ENCODE results near the gene NFATC1. TPM values are rescaled to one million over a fixed set of nuclear protein-coding genes. Genes with fewer than 3 reads are reported as not detected.
A peak's percentile ranks its signal among the peaks of the same experiment; 100 is the strongest.

The NFATC1 gene
- polyA plus RNA-seq, 1 donor: 12.8 TPM

DNA sequence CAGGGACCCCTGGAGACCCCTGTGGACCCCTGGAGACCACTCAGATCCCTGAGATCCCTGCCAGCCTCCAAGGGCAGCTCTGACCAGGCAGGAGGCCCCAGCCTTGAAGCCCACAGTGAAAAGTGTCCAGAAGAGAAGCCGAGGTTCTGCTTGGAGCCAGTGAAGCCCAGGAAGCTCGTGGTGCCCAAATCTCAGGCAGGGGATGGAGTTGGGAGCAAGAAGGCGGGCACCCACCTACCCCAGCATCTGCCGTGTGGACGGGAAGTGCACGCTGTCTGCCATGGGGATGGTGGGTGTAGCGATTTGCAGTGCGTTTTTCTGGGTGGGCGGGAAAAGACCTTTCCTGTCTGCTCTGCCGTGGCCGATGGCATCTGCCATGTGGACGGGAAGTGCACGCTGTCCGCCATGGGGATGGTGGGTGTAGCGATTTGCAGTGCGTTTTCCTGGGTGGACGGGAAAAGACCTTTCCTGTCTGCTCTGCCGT, 163.2 kb downstream of the NFATC1 start:
- no peak for DNase-seq

DNA sequence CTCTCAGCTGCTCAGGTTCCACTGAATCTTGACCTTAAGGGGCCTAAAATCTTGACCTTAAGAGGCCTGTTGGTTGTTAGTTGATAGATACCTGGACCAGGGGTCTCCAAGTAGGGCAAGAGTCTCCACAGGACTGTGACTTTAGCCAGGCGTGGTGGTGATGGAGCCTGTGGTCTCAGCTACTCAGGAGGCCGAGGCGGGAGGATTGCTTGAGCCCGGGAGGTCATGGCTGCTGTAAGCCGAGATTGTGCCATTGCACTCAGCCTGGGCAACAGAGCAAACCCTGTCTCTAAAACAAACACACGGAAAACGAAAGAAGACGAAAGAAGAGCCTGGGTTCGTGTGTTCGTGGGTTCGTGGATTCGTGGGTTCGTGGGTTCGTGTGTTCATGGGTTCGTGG, 163.7 kb downstream of the NFATC1 start:
- DNase-seq: no peak

DNA sequence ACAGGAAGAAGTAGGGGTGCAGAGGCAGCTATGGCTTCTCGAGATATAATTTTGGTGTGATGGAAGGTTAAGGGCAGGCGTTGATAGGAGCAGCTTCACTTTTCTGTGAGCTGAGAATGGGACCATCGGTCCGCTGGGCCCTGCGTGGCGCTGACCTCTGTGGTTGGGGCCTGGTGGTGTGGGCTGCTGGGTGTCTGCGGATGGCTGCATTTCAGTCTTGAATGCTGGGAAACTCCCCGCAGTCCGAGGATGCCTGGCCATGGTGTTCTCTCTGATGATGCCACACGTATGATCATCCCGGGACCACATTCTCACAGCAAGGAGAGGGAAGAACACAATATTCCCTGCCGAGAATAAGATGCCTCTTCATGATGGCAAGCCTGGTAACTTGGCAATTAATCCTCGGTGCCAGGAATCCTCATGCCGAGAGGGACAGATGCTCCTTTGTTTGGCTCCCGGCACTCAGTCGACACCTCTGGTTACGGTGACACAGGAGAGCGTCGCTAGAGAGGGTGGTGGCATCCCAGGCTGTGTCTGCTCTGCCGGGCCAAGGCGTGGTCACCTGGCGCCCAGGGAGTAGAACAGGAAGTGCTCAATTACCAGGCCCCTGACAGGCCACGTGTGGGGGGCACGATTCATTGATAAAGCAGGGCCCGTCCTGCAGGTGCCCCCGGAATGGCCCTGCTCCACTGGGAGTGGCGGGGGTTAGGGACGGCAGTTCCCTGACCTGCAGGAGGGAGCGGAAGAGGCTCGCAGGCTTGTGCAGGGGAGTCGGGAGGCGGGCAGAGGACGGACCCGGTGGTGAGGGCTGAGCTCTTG, 164.5 kb downstream of the NFATC1 start:
- no peak for DNase-seq

DNA sequence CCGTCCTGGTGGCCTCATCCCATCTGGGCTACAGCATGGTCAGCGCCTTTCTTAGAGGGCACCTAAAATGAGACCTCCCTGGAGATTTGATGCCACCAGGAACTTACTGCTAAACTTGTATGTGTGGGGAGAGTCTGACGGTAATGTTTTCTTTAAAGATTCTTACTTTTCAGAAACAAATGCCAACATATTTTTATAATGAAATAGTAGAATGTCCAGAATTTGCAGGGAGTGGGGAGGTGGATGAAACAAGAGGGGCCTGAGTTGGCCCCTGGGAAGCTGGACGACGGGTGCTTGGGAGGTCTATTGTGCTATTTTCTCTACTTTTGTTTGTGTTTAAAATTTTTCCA, 165.1 kb downstream of the NFATC1 start:
- no peak for DNase-seq

DNA sequence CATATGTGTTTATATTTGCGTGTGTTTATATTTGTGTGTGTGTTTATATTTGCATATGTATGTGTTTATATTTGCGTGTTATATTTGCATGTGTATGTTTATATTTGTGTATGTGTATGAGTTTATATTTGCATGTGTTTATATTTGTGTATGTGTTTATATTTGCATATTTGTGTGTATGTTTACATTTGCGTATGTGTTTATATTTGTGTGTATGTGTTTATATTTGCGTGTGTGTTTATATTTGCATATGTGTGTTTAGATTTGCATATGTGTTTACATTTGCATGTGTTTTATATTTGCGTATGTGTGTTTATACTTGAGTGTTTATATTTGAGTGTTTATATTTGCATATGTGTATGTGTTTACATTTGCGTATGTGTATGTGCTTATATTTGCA, 168.2 kb downstream of the NFATC1 start:
- no peak for DNase-seq

DNA sequence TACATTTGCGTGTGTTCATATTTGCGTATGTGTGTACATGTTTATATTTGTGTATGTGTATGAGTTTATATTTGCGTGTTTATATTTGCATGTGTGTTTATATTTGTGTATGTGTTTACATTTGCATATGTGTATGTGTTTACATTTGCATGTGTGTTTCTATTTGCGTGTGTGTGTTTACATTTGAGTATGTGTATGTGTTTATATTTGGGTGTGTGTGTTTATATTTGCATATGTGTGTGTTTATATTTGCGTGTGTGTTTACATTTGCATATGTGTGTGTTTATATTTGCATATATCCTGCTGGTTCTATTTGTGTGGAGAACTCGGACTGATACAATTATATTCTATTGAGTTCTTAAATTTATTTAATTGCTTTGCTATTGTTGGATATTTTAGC, 168.7 kb downstream of the NFATC1 start:
- no peak for DNase-seq

DNA sequence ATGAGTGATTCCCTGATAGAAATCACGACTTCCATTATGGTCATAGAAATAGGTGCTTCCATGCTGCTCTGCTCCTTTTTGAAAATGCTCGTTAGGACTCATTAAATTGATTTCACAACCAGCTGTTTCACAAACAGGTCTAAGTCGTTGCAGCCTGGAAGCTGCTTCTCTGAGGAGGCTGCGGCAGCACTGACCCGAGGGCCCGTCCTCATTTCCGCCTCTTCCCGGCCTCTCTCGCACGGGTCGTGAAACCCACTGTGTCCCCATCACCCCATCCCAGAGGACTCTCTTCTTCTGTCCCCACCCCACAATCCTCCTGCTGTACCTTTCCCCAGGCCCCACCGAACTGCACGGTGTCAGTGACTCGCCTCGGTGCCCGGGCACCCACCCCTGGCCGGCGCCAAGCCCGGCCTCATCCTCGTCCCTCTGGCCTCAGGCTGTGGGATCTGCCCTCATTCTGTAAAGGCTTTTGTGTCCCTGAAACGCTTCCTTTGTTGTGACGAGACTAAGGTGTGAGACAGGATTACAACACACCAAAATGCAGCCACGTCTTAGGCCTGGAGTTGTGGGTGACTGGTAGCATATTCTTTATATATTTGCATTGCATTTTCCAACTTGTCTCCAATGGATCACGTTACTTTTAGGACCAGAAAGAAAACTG, 171.2 kb downstream of the NFATC1 start:
- no peak for DNase-seq

DNA sequence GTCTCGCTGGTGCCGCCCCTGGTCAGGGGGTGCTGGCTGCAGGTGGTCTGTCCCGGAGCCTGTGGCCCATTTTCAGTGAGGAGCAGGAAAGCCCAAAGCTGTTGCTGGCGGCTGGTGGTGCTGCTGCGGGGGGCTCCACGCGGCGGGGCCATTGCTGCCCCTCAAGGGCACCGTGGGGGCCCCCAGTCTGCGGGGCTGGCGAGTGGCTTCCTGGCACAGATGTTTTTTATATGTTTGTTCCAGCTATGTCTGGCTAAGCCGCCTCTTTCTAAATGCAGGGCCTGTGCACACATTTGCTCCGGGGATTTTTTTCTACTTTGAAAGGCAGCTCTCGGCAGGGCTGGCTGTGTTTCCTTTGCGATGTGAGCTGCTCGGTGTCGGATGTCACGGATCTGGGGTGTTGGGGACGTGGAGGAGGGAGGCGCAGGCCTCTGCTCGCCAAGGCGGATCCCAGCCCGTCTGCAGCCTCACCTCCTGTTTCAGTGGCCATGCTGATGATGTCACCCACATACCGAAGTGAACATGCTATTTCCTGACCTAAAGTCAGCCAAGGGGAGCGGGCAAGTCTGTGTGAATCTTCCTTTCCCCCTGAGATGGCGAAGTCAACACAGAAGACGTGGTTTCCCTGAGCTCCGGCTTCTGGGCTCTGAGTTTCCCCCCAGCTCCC, 171.9 kb downstream of the NFATC1 start:
- peak; percentile 79 for DNase-seq

DNA sequence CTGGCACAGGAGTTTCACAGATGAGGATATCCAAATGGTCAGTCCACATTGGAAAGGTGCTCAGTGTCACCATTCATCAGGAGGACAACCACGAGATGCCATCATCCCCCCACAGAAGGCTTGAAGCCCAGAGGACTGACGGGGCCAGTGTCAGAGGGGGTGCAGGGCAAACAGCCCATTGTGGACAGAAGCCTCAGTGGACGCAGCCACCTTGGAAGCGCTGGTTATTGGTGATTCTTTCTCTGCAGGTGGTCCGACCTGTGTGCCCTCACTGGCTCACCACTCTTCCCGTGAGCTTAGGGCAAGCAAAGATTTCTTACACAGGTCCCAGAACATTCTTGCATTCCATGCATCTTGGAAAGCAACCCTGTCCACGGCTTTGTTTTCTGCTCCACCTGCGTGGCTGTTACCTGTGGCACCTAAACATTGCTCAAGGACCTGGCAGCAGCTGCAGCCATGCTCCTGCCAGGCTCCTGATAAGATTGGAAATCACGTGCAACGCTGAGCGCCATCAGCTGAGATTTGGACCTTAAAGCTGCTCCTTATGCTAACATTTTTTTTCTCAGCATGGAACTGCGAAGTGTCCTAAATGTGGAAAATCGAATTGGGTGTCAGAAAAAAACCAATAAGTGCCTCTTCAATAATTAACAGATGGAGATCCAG, 172.9 kb downstream of the NFATC1 start:
- DNase-seq: no peak

DNA sequence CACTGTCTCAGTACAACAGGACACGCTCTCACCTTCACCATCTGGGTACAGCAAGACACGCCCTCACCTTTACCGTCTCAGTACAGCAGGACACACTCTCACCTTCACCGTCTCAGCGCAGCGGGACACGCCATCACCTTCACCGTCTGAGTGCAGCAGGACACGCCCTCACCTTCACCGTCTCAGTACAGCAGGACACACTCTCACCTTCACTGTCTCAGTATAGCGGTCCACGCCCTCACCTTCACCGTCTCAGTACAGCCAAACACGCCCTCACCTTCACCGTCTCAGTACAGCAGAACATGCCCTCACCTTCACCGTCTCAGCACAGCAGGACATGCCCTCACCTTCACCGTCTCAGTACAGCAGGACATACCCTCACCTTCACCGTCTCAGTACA, 174.0 kb downstream of the NFATC1 start:
- no peak for DNase-seq

DNA sequence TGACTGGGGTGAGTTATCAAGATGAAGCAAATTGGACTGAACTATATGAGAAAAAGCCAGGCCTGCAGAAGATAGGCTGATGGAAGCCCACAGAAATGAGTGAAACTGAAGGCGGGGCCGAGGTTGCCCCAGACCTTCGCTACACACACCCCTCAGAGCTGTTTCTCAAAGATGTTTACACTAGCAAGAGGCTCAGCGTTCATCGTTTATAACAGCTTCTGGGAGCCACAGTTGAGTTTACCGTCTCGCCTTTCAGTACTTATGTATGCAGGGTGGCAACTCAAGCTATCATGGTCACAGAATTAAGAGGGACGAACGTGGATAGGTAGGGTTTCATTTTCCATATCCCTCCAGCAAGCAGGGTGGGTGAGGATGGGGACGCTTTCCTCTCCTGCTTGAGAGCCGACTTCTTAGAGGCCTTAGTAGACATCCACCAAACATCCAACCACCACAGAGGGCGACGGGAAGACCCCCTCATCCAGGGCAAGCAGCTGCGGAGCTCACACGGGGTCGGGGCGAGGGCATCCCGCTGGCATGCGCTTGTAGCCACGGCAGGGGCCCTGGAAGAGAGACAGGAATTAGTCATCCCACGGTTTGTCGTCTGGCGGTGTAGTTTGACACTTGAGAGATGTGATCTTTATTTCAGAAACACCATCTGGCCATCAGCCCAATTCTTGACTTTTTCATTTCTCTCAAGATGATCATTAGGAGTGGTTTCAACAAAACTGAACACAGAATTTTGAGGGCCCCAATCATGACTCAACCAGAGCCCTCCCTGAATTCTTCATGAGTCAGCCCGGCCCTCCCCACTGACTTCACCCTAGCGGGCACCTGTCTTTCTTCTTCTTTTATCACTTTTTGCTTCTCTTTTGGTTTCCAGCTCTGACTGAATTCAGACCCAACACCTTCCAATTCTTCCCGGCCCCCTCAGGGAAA, 174.8 kb downstream of the NFATC1 start:
- no peak for DNase-seq

DNA sequence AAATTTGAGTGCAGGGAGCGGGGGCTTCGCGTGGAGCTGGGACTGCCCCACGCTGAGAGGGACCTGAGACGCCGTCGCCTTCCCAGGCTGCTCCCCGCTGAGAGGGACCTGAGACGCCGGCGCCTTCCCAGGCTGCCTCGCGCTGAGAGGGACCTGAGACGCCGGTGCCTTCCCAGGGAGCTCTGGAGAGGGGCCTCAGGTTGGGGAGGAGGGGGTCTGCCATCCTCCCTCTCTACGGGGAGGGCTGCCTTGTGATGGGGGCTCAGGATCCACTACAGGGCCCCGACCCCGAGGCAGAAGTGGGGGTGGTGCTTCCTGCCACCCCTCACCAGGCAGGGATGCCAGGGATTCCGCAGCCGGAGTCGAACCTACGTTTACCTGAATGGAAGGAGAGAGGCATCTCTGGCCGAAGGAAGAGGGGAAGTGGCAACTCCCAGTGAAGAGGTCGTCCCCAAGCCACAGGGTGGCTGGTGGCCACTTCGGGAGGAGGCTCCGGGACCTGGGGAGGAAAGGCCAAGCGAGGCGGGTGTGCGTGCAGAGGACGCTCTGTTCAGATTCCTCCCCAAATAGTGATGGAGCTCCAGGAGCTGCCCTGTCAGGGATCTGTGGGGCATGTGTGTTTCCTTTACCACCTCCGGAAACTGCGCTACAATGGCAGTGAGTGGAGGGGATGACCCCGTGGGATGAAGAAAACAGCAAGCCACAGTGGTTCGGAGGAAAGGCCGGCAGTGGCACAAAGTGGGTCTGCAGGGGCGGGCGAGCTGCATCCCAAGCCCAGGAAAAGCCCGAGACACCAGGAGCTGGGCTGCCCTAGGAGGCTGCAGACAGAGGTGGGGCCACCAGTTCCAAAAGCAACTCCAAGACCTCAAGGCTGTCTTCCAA, 175.7 kb downstream of the NFATC1 start:
- DNase-seq: no peak

DNA sequence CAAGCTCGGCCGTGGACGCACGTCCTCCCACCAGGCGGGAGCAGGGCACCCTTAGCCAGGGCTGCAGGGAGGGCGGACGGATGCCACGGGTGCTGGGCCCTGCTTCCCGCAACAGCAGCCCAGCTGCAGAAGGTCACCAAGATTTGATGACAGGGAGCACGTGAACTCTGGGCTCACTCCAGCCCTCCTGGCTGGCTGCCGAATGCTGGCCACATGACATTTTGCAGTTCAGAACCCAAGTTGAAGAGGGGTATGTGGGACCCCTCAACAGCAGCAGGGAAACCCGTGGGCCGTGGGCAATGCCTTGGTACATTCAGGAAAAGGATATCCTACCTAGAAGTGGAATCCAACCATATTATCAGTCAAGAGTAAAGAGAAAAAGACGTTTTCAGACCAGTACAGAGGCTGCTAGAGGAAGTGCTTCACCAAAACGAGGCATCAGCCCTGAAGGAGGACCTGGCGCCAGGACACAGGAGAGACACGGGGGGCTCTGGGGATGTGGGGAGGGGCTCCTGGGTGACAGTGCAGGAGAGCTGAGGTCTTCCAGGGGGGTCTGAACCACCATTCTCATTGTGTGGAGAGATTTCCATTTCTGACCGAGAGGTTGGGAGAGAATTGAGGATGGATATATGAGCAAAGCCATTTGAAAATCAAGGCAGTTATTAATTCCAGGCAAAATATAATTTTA, 176.5 kb downstream of the NFATC1 start:
- DNase-seq: no peak

DNA sequence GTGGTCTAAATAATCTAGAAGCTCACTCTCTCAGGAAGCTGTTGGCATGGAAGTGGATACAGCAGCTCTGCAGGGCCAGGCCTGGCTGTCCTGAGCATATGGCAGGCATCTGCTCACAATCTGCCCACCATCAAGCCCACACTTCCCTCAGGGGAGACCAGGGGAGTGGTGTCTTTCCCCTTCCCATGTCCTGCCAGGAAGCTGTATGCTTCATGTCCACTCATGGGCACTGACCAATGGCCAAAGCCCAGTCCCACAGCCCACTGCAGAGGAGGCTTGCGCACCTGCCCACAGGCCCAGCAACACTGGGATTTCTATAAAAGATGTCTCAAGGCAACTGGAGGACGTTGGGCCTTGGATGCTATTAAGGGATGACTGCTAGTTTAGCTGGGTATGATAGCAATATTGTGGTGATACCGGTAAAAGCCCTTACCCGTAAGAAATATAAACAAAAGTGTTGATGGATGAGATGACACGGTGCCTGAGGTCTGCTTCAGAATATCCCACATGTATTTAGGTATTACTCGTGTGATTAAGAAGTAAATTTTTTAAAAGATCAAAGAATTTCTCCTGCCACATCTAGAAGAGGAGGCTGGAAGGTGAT, 177.2 kb downstream of the NFATC1 start:
- DNase-seq: no peak

DNA sequence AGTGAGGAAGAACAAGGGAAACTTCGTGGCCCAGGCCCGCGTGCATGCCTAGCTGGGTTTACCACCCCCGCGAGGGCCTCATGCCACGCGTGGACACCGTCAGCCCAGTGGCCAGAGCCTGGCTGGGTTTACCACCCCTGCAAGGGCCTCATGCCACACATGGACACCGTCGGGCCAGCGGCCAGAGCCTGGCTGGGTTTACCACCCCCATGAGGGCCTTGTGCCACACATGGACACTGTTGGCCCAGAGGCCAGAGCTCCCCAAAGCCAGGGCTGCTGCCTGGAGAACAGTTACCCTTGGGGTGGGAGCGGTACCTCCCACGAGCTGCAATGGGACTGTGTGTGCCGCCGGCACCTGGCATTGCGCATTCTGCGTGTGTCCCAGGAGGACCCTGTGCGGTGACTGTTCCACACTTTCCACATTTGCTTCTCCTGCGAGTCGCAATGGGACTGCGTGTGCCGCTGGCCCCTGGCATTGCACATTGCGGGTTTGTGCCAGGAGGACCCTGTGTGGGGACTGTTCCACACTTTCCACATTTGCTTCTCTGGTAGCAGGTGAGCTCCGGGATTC, 178.3 kb downstream of the NFATC1 start:
- DNase-seq: no peak

DNA sequence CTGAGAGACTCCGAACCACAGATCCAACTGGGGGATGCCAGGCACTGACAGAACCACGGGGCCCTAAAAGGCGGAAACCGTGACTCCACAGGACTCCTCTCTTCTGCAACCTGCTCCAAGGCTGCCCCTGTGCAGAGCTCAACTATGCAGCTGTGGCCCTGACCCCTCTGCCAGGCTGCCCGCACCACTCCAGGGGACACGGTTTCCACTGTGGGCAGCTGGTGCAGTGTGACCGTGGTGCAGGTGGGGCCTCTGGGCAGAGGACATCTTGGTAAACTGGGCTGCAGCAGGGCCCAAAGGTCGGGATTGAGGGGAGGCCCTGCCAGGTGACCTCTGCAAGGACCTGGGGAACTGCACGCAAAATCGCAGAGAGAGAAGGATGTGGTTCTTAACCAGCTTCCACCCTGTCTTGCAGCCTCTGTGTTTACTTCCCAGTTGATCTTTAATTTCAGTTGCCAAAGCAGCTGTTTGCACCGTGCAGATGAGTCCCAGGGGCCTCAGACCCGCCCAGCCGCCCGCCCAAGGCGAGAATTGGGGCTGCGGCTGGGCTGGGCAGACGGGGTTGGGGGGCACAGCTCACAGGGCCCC, 179.3 kb downstream of the NFATC1 start:
- DNase-seq: no peak

DNA sequence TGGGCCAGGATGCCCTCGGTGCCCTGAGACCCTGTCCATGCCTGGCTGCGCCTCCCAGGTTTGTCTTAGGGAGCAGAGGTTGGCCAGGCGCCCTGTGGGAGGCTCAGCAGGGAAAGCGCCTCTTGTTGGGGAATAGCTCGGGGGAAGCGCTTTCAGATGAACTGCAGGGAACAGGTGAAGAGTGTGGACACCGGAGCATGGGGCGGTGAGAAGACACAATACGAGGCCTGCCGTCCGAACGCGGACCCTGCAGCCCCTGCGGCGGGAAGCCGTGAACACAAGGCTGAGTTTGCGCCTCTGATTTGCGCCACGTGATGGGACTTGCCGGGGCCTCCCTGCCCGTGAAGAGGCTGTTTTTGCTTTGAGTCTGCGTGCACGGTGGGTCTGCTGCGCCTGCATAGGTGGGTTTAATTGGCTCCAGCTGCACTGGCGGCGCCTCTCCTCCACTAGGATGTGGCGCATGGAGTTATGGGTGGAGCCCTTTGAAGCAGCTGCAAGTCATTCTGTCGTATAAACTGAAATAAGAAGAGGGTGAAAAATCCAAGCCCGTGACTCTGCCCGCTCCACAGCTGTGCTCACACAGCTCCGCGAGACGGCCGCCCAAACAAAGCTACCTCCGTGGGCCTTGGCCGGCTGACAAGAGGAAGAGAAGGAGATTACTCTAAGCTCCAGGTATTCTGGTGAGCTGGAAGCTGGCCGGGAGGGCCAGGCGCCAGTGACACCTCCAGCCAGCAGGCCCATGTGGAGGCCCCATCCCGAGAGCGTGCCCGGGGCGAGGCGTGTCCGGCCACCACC, 180.4 kb downstream of the NFATC1 start:
- no peak for DNase-seq

DNA sequence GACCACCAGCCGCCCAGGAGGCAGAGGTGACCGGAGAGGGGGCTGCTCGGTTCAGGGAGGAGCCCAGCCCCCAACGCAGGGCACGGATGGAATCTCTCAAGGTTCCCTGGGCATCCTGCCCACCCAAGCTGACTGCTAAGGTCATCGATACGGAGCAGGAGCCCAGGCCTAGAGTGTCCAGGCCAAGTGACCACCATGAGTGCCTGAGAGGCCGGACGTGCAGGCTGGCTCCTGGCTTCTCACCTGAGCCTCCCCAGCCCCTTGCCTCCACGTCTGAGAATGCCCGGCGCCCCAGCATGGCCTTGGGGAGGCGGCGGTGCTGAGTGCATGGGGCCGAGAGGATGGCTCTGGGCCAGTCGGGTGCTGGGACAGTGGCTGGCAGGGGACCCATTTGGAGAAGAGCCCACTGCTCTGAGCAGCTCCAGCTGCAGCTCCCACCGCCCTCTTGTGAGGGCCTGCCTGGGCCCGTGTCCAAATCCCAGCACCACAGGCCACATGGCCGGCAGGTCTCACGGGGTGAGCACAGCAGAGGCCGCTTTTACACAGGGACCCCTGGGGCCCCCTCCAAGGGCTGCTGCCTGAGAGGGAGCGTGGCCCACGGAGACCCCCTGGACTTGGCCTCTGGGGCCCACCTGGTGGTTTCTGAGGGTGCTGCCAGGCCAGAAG, 181.1 kb downstream of the NFATC1 start:
- DNase-seq: no peak

Measured in hindlimb muscle (tissue), 1 donor.